T-helper 1 cell treated with Interleukin-12 subunit alpha and Interleukin-12 subunit beta and Interleukin-4 antibody, amounts not matched to agents 30 ng/mL and 1 ng/mL, for 36 hours (primary cell): ENCODE data around the gene TMPRSS13. TPM values are rescaled to one million over a fixed set of nuclear protein-coding genes. Genes with fewer than 3 reads are reported as not detected.
"Not testable (repeated sequence)": the region's sequence is repeated elsewhere in the genome, so short reads cannot be mapped to it uniquely, and the experiment has no call there.

Experiments used
- intact Hi-C: fragments of 100-400 bp; cut with micrococcal nuclease; formaldehyde crosslinking; loops from one replicate; pipeline ENCODE4 v1.15.1; 2024
- total RNA-seq: library from RNA; stranded (reverse); gene quantifications from 2 replicates; pipeline ENCODE4 v1.2.3, GENCODE V29; 2022

Gene TMPRSS13
- total RNA-seq, 1 donor from 2014 or later, result 1.7 TPM

GRCh38 chr11:117931971-117932370 lies 2.8 kb upstream of the TMPRSS13 start:
- intact Hi-C loops, result no loop called here

GRCh38 chr11:117931331-117931950 lies 2.2 kb upstream of the TMPRSS13 start:
- intact Hi-C loops, result no loop called here

- intact Hi-C loops, result no loop called here
Observed at GRCh38 chr11:117930668-117931330, 1.6 kb upstream of the TMPRSS13 start.

GRCh38 chr11:117929916-117930570 lies 841 bp upstream of the TMPRSS13 start:
- intact Hi-C loops, result no loop called here

- intact Hi-C loops, result no loop called here
Observed at GRCh38 chr11:117928446-117929141, 608 bp downstream of the TMPRSS13 start.

GRCh38 chr11:117927926-117928325 lies 1.3 kb downstream of the TMPRSS13 start:
- intact Hi-C loops, result no loop called here

- intact Hi-C loops, result not testable (repeated sequence)
Observed at GRCh38 chr11:117926166-117926565, 3.0 kb downstream of the TMPRSS13 start.

GRCh38 chr11:117925198-117925925 lies 3.8 kb downstream of the TMPRSS13 start:
- intact Hi-C loops, result no loop called here

- intact Hi-C loops, result no loop called here
Observed at GRCh38 chr11:117924631-117925170, 4.5 kb downstream of the TMPRSS13 start.

- intact Hi-C loops, result no loop called here
Observed at GRCh38 chr11:117923773-117924172, 5.4 kb downstream of the TMPRSS13 start.

GRCh38 chr11:117923275-117923674 lies 5.9 kb downstream of the TMPRSS13 start:
- intact Hi-C loops, result no loop called here

GRCh38 chr11:117921893-117922292 lies 7.3 kb downstream of the TMPRSS13 start:
- intact Hi-C loops, result no loop called here

GRCh38 chr11:117921456-117921855 lies 7.7 kb downstream of the TMPRSS13 start:
- intact Hi-C loops, result no loop called here

- intact Hi-C loops, result no loop called here
Observed at GRCh38 chr11:117919781-117920221, 9.4 kb downstream of the TMPRSS13 start.

GRCh38 chr11:117919341-117919740 lies 9.9 kb downstream of the TMPRSS13 start:
- intact Hi-C loops, result no loop called here

- intact Hi-C loops, result no loop called here
Observed at GRCh38 chr11:117918366-117919255, 10.6 kb downstream of the TMPRSS13 start.

GRCh38 chr11:117917591-117918151 lies 11.5 kb downstream of the TMPRSS13 start:
- intact Hi-C loops, result no loop called here

- intact Hi-C loops, result no loop called here
Observed at GRCh38 chr11:117916956-117917355, 12.2 kb downstream of the TMPRSS13 start.

GRCh38 chr11:117915672-117916235 lies 13.4 kb downstream of the TMPRSS13 start:
- intact Hi-C loops, result no loop called here
